Measurements from ENCODE around the gene PTPRM. TPM values are rescaled to one million over a fixed set of nuclear protein-coding genes. Genes with fewer than 3 reads are reported as not detected.

Gene PTPRM
- total RNA-seq, 1 donor from 2014 or later = 65.5 TPM

GRCh38 chr18:8413751-8414150 lies 846.6 kb downstream of the PTPRM start:
- Histone ChIP-seq H3K4me3 (ENCODE audit: low read depth, low read length) (no peak overlapping the region), H3K27me3 (ENCODE audit: control insufficient read depth, insufficient read depth, low read length) (peaks cover 4% of the 10 kb centered on the region), H3K36me3 (ENCODE audit: control insufficient read depth, insufficient read depth, low read length) (no peaks in the 10 kb centered on the region)
- DNase-seq (ENCODE audit: low read depth) = no peak
- TF ChIP-seq CTCF (IDR thresholded peaks at IDR 0.05; ENCODE audit: insufficient read depth, low read length, poor library complexity, severe bottlenecking) = no peak

GRCh38 chr18:8416212-8417019 lies 849.3 kb downstream of the PTPRM start:
- Histone ChIP-seq H3K27me3 (ENCODE audit: control insufficient read depth, insufficient read depth, low read length) (peaks cover 4% of the 10 kb centered on the region), H3K4me3 (ENCODE audit: low read depth, low read length) (no peak overlapping the region), H3K36me3 (ENCODE audit: control insufficient read depth, insufficient read depth, low read length) (no peaks in the 10 kb centered on the region)
- TF ChIP-seq CTCF (IDR thresholded peaks at IDR 0.05; ENCODE audit: insufficient read depth, low read length, poor library complexity, severe bottlenecking) = no peak
- DNase-seq (ENCODE audit: low read depth) = no peak

- Histone ChIP-seq H3K27me3 (ENCODE audit: control insufficient read depth, insufficient read depth, low read length) (no peaks in the 10 kb centered on the region), H3K4me3 (ENCODE audit: low read depth, low read length) (no peak overlapping the region), H3K36me3 (ENCODE audit: control insufficient read depth, insufficient read depth, low read length) (no peaks in the 10 kb centered on the region)
- TF ChIP-seq CTCF (IDR thresholded peaks at IDR 0.05; ENCODE audit: insufficient read depth, low read length, poor library complexity, severe bottlenecking) = no peak
- DNase-seq (ENCODE audit: low read depth) = no peak
These were observed 855.3 kb downstream of the PTPRM start for GRCh38 chr18:8422391-8422790.

GRCh38 chr18:8423051-8423557 lies 856.0 kb downstream of the PTPRM start:
- no peak for TF ChIP-seq CTCF (IDR thresholded peaks at IDR 0.05; ENCODE audit: insufficient read depth, low read length, poor library complexity, severe bottlenecking)
- DNase-seq (ENCODE audit: low read depth) = peak; percentile 45
- Histone ChIP-seq H3K27me3 (ENCODE audit: control insufficient read depth, insufficient read depth, low read length) (no peaks in the 10 kb centered on the region), H3K36me3 (ENCODE audit: control insufficient read depth, insufficient read depth, low read length) (no peaks in the 10 kb centered on the region), H3K4me3 (ENCODE audit: low read depth, low read length) (no peak overlapping the region)

GRCh38 chr18:8424481-8424880 lies 857.4 kb downstream of the PTPRM start:
- no peak for DNase-seq (ENCODE audit: low read depth)
- TF ChIP-seq CTCF (IDR thresholded peaks at IDR 0.05; ENCODE audit: insufficient read depth, low read length, poor library complexity, severe bottlenecking) = no peak
- no peaks in the 10 kb centered on the region for H3K27me3 ChIP-seq (ENCODE audit: control insufficient read depth, insufficient read depth, low read length)
- no peaks in the 10 kb centered on the region for H3K36me3 ChIP-seq (ENCODE audit: control insufficient read depth, insufficient read depth, low read length)
- H3K4me3 ChIP-seq (ENCODE audit: low read depth, low read length) = no peak overlapping the region
